ENCODE results near the gene PWP1.

DNA sequence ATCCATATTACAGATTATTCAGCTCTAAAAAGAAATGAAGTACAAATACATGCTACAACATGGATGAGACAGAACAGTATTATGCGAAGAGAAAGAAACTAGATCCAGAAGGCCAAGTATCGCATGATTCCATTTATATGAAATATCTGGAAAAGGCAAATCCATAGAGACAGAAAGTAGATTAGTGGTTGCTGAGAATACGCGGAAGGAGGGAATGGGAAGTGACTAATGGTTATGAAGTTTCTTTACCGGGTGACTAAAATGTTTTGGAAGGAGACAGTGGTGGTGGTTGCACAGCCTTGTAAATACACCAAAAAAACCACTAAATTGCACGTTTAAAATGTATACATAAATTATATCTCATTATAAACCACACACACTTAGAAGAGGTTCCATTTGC, 62.9 kb downstream of the PWP1 start:
- TF ChIP-seq, protein P1, sequence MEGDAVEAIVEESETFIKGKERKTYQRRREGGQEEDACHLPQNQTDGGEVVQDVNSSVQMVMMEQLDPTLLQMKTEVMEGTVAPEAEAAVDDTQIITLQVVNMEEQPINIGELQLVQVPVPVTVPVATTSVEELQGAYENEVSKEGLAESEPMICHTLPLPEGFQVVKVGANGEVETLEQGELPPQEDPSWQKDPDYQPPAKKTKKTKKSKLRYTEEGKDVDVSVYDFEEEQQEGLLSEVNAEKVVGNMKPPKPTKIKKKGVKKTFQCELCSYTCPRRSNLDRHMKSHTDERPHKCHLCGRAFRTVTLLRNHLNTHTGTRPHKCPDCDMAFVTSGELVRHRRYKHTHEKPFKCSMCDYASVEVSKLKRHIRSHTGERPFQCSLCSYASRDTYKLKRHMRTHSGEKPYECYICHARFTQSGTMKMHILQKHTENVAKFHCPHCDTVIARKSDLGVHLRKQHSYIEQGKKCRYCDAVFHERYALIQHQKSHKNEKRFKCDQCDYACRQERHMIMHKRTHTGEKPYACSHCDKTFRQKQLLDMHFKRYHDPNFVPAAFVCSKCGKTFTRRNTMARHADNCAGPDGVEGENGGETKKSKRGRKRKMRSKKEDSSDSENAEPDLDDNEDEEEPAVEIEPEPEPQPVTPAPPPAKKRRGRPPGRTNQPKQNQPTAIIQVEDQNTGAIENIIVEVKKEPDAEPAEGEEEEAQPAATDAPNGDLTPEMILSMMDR (IDR thresholded peaks at IDR 0.05; ENCODE audit: poor library complexity), result no peak
- TF ChIP-seq EZH2 (IDR thresholded peaks at IDR 0.05; ENCODE audit: borderline replicate concordance), result no peak

All from hepatocyte (in vitro differentiated cells).